Mesendoderm (in vitro differentiated cells): ENCODE results near the gene PTGDS.

Experiments
- DNase-seq: peaks from one replicate; pipeline ENCODE4 v3.0.0; 2013
- H2AK5ac ChIP-seq: 2 replicates; pipeline ENCODE4 v1.6.1; 2013; ENCODE audit warnings: low read length, inconsistent platforms
- H2BK120ac ChIP-seq: 2 replicates; pipeline ENCODE4 v1.6.1; 2013; ENCODE audit warnings: low read depth, mild to moderate bottlenecking, low read length, moderate library complexity, mixed read lengths
- H2BK15ac ChIP-seq: replicated peaks from 2 replicates; pipeline ENCODE4 v1.6.1; 2013; ENCODE audit warnings: low read depth, mild to moderate bottlenecking, moderate library complexity
- H2BK5ac ChIP-seq: 2 replicates; pipeline ENCODE4 v1.6.1; 2013; ENCODE audit warnings: low read length, inconsistent platforms
- H3K18ac ChIP-seq: 2 replicates; pipeline ENCODE4 v1.6.1; 2013; ENCODE audit warnings: mild to moderate bottlenecking, low read length, mixed read lengths
- H3K23ac ChIP-seq: one replicate; pipeline ENCODE4 v1.6.1; 2013; ENCODE audit warnings: low read length
- H3K27ac ChIP-seq: 2 replicates; pipeline ENCODE4 v1.5.1; 2013; ENCODE audit warnings: low read depth, mild to moderate bottlenecking, inconsistent platforms, low read length, moderate library complexity
- H3K27me3 ChIP-seq: 2 replicates; pipeline ENCODE4 v1.6.1; 2013; ENCODE audit warnings: low read length, control low read depth, mild to moderate bottlenecking, inconsistent platforms; ENCODE audit not compliant: insufficient read depth, poor library complexity
- H3K36me3 ChIP-seq: 2 replicates; pipeline ENCODE4 v1.6.1; 2013; ENCODE audit warnings: low read length, inconsistent platforms; ENCODE audit not compliant: control insufficient read depth, insufficient read depth
- H3K4ac ChIP-seq: one replicate; pipeline ENCODE4 v1.6.1; 2013; ENCODE audit warnings: low read depth, mild to moderate bottlenecking, low read length, moderate library complexity
- H3K4me1 ChIP-seq: 2 replicates; pipeline ENCODE4 v1.6.1; 2013; ENCODE audit warnings: low read depth, low read length, inconsistent platforms; ENCODE audit not compliant: control insufficient read depth
- H3K4me2 ChIP-seq: 2 replicates; pipeline ENCODE4 v1.6.1; 2013; ENCODE audit warnings: low read length
- H3K4me3 ChIP-seq: 2 replicates; pipeline ENCODE4 v1.5.1; 2013; ENCODE audit warnings: mild to moderate bottlenecking, low read length
- H3K56ac ChIP-seq: one replicate; pipeline ENCODE4 v1.6.1; 2013; ENCODE audit warnings: low read length
- H3K79me1 ChIP-seq: 2 replicates; pipeline ENCODE4 v1.6.1; 2013; ENCODE audit warnings: low read length, inconsistent platforms
- H3K79me2 ChIP-seq: 2 replicates; pipeline ENCODE4 v1.6.1; 2013; ENCODE audit warnings: mild to moderate bottlenecking, low read length; ENCODE audit not compliant: control insufficient read depth, insufficient read depth
- H3K9ac ChIP-seq: 2 replicates; pipeline ENCODE4 v1.6.1; 2013; ENCODE audit warnings: low read length, inconsistent platforms
- H4K5ac ChIP-seq: one replicate; pipeline ENCODE4 v1.6.1; 2013; ENCODE audit warnings: low read length
- H4K8ac ChIP-seq: one replicate; pipeline ENCODE4 v1.6.1; 2013; ENCODE audit warnings: low read depth, mild to moderate bottlenecking, control low read depth, low read length, moderate library complexity
- WGBS: extraction: QIAGEN DNeasy Blood & Tissue Kit; methylation state at CpG from one replicate; pipeline ENCODE4 v1.1.7; 2013; ENCODE audit warnings: low lambda C conversion rate, missing lambda C conversion rate; ENCODE audit not compliant: insufficient coverage; ENCODE audit errors: extremely low coverage; 5-methylcytosine and 5-hydroxymethylcytosine counted together

PTGDS gene

GRCh38 chr9:136941231-136942111 is 35.8 kb upstream of the PTGDS start:
- peaks cover 12% of the 10 kb centered on the region for H3K36me3 ChIP-seq
- H3K18ac ChIP-seq, result no peak overlapping the region
- H2BK120ac ChIP-seq, result no peak overlapping the region
- H4K5ac ChIP-seq, result no peak overlapping the region
- no peaks in the 10 kb centered on the region for H3K27me3 ChIP-seq
- no peak for DNase-seq
- H3K56ac ChIP-seq, result no peak overlapping the region
- peaks cover 2% of the 10 kb centered on the region for H3K79me1 ChIP-seq
- H3K27ac ChIP-seq, result no peak overlapping the region
- no peak overlapping the region for H3K23ac ChIP-seq
- no peak overlapping the region for H2BK15ac ChIP-seq
- no peak overlapping the region for H3K9ac ChIP-seq
- no peak overlapping the region for H3K4me2 ChIP-seq
- no peaks in the 10 kb centered on the region for H3K4me1 ChIP-seq
- H4K8ac ChIP-seq, result no peak overlapping the region
- no peak overlapping the region for H2BK5ac ChIP-seq
- no CpG with 5 or more reads among the region's 55 CpGs for WGBS
- H3K4me3 ChIP-seq, result no peak overlapping the region
- peaks cover 3% of the 10 kb centered on the region for H3K79me2 ChIP-seq
- H3K4ac ChIP-seq, result no peak overlapping the region
- no peak overlapping the region for H2AK5ac ChIP-seq

- Histone ChIP-seq H3K79me1 (peaks cover 2% of the 10 kb centered on the region), H3K36me3 (peaks cover 12% of the 10 kb centered on the region), H3K56ac (no peak overlapping the region), H2BK120ac (no peak overlapping the region), H3K4me1 (no peaks in the 10 kb centered on the region), H3K4me2 (no peak overlapping the region), H3K4ac (no peak overlapping the region), H2AK5ac (no peak overlapping the region), H2BK5ac (no peak overlapping the region), H3K27me3 (no peaks in the 10 kb centered on the region), H4K8ac (no peak overlapping the region), H3K18ac (no peak overlapping the region), H3K79me2 (peaks cover 3% of the 10 kb centered on the region), H4K5ac (no peak overlapping the region), H3K27ac (no peak overlapping the region), H3K4me3 (no peak overlapping the region), H2BK15ac (no peak overlapping the region), H3K23ac (no peak overlapping the region), H3K9ac (no peak overlapping the region)
- DNase-seq, result no peak
- no CpG with 5 or more reads among the region's 60 CpGs for WGBS
Measured at GRCh38 chr9:136942112-136942880, 35.0 kb upstream of the PTGDS start.

- peak overlapping the region; percentile 94 for H3K56ac ChIP-seq
- H3K27ac ChIP-seq, result no peak overlapping the region
- peaks cover 3% of the 10 kb centered on the region for H3K79me2 ChIP-seq
- no peak overlapping the region for H4K8ac ChIP-seq
- no peak overlapping the region for H2BK15ac ChIP-seq
- no peak overlapping the region for H3K4me3 ChIP-seq
- peaks cover 8% of the 10 kb centered on the region for H3K36me3 ChIP-seq
- no peak overlapping the region for H3K9ac ChIP-seq
- no peak overlapping the region for H2BK120ac ChIP-seq
- H2AK5ac ChIP-seq, result no peak overlapping the region
- H2BK5ac ChIP-seq, result no peak overlapping the region
- H3K18ac ChIP-seq, result no peak overlapping the region
- H3K79me1 ChIP-seq, result peaks cover 2% of the 10 kb centered on the region
- H3K23ac ChIP-seq, result no peak overlapping the region
- no peak for DNase-seq
- no peak overlapping the region for H4K5ac ChIP-seq
- WGBS, result no CpG with 5 or more reads among the region's 16 CpGs
- H3K4ac ChIP-seq, result no peak overlapping the region
- H3K27me3 ChIP-seq, result no peaks in the 10 kb centered on the region
- H3K4me1 ChIP-seq, result no peaks in the 10 kb centered on the region
- H3K4me2 ChIP-seq, result no peak overlapping the region
Measured at GRCh38 chr9:136942881-136943230, 34.4 kb upstream of the PTGDS start.

- H3K4me3 ChIP-seq, result peak overlapping the region; percentile 47
- no peak overlapping the region for H2BK120ac ChIP-seq
- H4K5ac ChIP-seq, result no peak overlapping the region
- peaks cover 3% of the 10 kb centered on the region for H3K79me2 ChIP-seq
- peak overlapping the region; percentile 57 for H3K18ac ChIP-seq
- H2BK15ac ChIP-seq, result no peak overlapping the region
- H3K36me3 ChIP-seq, result peaks cover 8% of the 10 kb centered on the region
- peak; percentile 39 for DNase-seq
- no peak overlapping the region for H3K23ac ChIP-seq
- H4K8ac ChIP-seq, result no peak overlapping the region
- H3K27me3 ChIP-seq, result no peaks in the 10 kb centered on the region
- H3K79me1 ChIP-seq, result peaks cover 2% of the 10 kb centered on the region
- peak overlapping the region; percentile 94 for H3K9ac ChIP-seq
- no peaks in the 10 kb centered on the region for H3K4me1 ChIP-seq
- no peak overlapping the region for H2AK5ac ChIP-seq
- peak overlapping the region; percentile 94 for H3K56ac ChIP-seq
- H3K4me2 ChIP-seq, result peak overlapping the region; percentile 81
- peak overlapping the region; percentile 74 for H3K27ac ChIP-seq
- peak overlapping the region; percentile 39 for H3K4ac ChIP-seq
- no CpG with 5 or more reads among the region's 61 CpGs for WGBS
- no peak overlapping the region for H2BK5ac ChIP-seq
Measured at GRCh38 chr9:136943291-136944211, 33.8 kb upstream of the PTGDS start.

- H3K79me1 ChIP-seq, result peaks cover 2% of the 10 kb centered on the region
- no peaks in the 10 kb centered on the region for H3K27me3 ChIP-seq
- H3K79me2 ChIP-seq, result peaks cover 3% of the 10 kb centered on the region
- no peaks in the 10 kb centered on the region for H3K4me1 ChIP-seq
- peak; percentile 54 for DNase-seq
- H2BK5ac ChIP-seq, result no peak overlapping the region
- peak overlapping the region; percentile 99 for H3K23ac ChIP-seq
- peak overlapping the region; percentile 81 for H3K4me2 ChIP-seq
- peak overlapping the region; percentile 57 for H3K18ac ChIP-seq
- no CpG with 5 or more reads among the region's 45 CpGs for WGBS
- no peak overlapping the region for H2BK15ac ChIP-seq
- H2BK120ac ChIP-seq, result peak overlapping the region; percentile 16
- H3K4ac ChIP-seq, result peak overlapping the region; percentile 39
- H3K9ac ChIP-seq, result peak overlapping the region; percentile 94
- H4K5ac ChIP-seq, result no peak overlapping the region
- peak overlapping the region; percentile 74 for H3K27ac ChIP-seq
- no peak overlapping the region for H2AK5ac ChIP-seq
- H3K4me3 ChIP-seq, result peak overlapping the region; percentile 47
- peak overlapping the region; percentile 94 for H3K56ac ChIP-seq
- no peak overlapping the region for H4K8ac ChIP-seq
- H3K36me3 ChIP-seq, result peaks cover 8% of the 10 kb centered on the region
Measured at GRCh38 chr9:136944212-136944518, 33.1 kb upstream of the PTGDS start.
